ENCODE measurements around the gene CLCN3. TPM values are rescaled to one million over a fixed set of nuclear protein-coding genes. Genes with fewer than 3 reads are reported as not detected.
"Not testable (repeated sequence)": the region's sequence is repeated elsewhere in the genome, so short reads cannot be mapped to it uniquely, and the experiment has no call there.

Gene CLCN3
- total RNA-seq, 4 donors from 2014 or later: 43.7 to 58.5 (median 51.7) TPM

DNA sequence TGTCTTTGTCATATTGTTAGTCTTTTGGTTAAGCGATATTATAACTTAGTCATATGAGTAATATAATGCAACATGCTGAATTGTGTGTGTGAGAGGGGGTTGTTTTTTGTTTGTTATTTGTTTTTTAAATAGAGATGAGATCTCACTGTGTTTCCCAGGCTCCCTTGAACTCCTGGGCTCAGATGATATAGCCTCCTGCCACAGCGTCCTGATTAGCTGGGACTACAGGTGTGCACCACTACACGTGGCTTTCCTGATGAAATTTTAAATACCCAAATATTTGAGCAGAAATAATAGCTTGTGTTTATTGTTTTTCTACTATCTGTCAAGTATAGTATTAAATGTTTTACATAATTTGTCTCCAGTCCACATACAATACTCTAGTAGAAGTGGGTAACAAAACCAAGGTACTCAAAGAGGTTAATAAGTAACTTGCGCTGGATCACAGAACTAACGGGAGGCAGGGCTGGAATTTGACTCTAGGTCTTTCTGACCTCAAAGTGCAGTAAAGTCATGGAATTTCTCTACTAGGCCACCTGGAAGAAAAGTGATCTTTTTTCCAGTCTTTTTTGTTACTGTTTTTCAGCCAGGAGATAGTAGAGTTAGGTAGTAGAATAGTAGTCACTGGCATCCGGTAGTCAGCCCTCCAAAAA, 47.8 kb downstream of the CLCN3 start:
- Histone ChIP-seq H3K27ac (no peak overlapping the region), H3K9me3 (no peaks in the 10 kb centered on the region), H3K4me3 (no peak overlapping the region), H3K36me3 (no peaks in the 10 kb centered on the region), H3K4me1 (peaks cover 12% of the 10 kb centered on the region), H3K27me3 (no peaks in the 10 kb centered on the region)
- WGBS: 92% methylated on average over 6 of the region's 6 CpGs
- TF ChIP-seq EP300 (IDR thresholded peaks at IDR 0.05) (no peak), POLR2A (IDR thresholded peaks at IDR 0.05) (no peak), POLR2AphosphoS5 (IDR thresholded peaks at IDR 0.05) (no peak)
- TF ChIP-seq, protein P1, sequence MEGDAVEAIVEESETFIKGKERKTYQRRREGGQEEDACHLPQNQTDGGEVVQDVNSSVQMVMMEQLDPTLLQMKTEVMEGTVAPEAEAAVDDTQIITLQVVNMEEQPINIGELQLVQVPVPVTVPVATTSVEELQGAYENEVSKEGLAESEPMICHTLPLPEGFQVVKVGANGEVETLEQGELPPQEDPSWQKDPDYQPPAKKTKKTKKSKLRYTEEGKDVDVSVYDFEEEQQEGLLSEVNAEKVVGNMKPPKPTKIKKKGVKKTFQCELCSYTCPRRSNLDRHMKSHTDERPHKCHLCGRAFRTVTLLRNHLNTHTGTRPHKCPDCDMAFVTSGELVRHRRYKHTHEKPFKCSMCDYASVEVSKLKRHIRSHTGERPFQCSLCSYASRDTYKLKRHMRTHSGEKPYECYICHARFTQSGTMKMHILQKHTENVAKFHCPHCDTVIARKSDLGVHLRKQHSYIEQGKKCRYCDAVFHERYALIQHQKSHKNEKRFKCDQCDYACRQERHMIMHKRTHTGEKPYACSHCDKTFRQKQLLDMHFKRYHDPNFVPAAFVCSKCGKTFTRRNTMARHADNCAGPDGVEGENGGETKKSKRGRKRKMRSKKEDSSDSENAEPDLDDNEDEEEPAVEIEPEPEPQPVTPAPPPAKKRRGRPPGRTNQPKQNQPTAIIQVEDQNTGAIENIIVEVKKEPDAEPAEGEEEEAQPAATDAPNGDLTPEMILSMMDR (IDR thresholded peaks at IDR 0.05): no peak
- no peak for DNase-seq (ENCODE audit: low spot score in 2 of 2)

DNA sequence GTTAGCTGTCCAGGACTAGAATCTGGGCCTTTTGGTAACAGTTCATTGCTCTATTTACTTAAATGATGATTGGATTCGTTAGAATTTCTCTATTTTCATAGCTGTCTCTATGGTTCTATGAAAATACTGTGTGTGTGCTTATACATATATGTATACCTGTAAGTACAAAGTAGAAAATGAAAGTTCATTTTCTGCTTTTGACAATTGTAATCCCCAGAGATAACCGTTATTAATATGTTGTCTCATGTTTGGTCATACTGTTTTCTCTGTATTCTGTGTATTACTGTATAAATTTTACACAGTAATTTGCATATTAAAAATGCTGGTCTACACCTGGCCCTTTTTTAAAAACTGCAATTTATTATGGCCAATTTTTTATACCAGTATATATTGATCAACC, 55.4 kb downstream of the CLCN3 start:
- Histone ChIP-seq H3K4me3 (no peak overlapping the region), H3K36me3 (peaks cover 6% of the 10 kb centered on the region), H3K4me1 (no peaks in the 10 kb centered on the region), H3K9me3 (no peaks in the 10 kb centered on the region), H3K27me3 (no peaks in the 10 kb centered on the region), H3K27ac (no peak overlapping the region)
- 85% methylated on average over 2 of the region's 2 CpGs for WGBS
- no peak for DNase-seq (ENCODE audit: low spot score in 2 of 2)
- TF ChIP-seq EP300 (IDR thresholded peaks at IDR 0.05): no peak
- TF ChIP-seq POLR2A (IDR thresholded peaks at IDR 0.05): no peak
- TF ChIP-seq, protein P1 (IDR thresholded peaks at IDR 0.05): no peak
- no peak for TF ChIP-seq POLR2AphosphoS5 (IDR thresholded peaks at IDR 0.05)

DNA sequence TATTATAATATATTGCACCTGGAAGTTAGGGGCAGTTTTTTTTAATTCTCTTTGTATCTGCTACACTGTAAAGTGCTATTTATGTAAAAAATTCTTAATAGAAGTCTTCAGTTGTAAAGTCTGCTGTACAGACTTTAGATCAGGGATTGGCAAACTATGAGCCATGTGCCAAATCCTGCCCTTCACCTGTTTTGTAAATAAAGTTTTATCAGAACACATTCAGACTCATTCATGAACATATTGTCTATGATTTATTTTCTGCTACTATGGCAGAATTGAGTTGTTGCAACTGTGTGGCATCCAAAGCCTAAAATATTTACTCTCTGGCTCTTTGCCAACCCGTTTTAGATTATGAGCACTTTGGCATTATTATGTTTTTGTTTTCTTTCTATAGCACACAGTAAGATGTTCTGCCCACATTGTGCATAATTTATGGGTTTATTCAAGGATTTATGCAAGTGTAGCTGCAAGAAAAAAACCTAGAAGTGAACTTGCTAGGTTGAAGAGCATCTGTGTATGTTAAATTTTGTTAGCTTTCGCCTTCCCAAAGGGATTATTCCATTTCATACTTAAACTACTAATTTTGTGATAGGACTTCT, 56.9 kb downstream of the CLCN3 start:
- 63% methylated on average over 2 of the region's 2 CpGs for WGBS
- no peak for DNase-seq (ENCODE audit: low spot score in 2 of 2)

DNA sequence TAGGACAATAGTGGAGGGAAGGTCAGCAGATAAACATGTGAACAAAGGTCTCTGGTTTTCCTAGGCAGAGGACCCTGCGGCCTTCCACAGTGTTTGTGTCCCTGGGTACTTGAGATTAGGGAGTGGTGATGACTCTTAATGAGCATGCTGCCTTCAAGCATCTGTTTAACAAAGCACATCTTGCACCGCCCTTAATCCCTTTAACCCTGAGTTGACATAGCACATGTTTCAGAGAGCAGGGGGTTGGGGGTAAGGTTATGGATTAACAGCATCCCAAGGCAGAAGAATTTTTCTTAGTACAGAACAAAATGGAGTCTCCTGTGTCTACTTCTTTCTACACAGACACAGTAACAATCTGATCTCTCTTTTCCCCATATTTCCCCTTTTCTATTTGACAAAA, 58.1 kb downstream of the CLCN3 start:
- H3K27ac ChIP-seq; H3K9me3 ChIP-seq; H3K27me3 ChIP-seq; DNase-seq (ENCODE audit: low spot score in 2 of 2); H3K4me1 ChIP-seq; H3K4me3 ChIP-seq: not testable (repeated sequence)
- 71% methylated on average over 2 of the region's 2 CpGs for WGBS
- peaks cover 16% of the 10 kb centered on the region for H3K36me3 ChIP-seq

More for the DNA sequence above, 56.9 kb downstream of the CLCN3 start:
- H3K36me3 ChIP-seq: peaks cover 11% of the 10 kb centered on the region
- no peaks in the 10 kb centered on the region for H3K27me3 ChIP-seq
- H3K27ac ChIP-seq: no peak overlapping the region
- no peaks in the 10 kb centered on the region for H3K9me3 ChIP-seq
- H3K4me1 ChIP-seq: no peaks in the 10 kb centered on the region
- TF ChIP-seq POLR2AphosphoS5 (IDR thresholded peaks at IDR 0.05) (no peak), POLR2A (IDR thresholded peaks at IDR 0.05) (no peak), EP300 (IDR thresholded peaks at IDR 0.05) (no peak)
- TF ChIP-seq, protein P1 (IDR thresholded peaks at IDR 0.05): no peak
- H3K4me3 ChIP-seq: no peak overlapping the region

DNA sequence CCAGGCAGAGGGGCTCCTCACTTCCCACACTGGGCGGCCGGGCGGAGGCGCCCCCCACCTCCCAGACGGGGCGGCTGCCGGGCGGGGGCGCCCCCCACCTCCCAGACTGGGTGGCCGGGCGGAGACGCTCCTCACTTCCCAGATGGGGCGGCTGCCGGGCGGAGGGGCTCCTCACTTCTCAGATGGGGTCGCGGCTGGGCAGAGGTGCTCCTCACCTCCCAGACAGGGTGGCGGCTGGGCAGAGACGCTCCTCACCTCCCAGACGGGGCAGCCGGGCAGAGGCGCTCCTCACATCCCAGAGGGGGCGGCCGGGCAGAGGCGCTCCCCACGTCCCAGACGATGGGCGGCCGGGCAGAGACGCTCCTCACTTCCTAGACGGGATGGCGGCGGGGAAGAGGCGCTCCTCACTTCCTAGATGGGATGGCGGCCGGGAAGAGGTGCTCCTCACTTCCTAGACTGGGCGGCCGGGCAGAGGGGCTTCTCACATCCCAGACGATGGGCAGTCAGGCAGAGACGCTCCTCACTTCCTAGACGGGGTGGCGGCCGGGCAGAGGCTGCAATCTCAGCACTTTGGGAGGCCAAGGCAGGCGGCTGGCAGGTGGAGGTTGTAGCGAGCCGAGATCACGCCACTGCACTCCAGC, 58.7 kb downstream of the CLCN3 start:
- not testable (repeated sequence) for DNase-seq (ENCODE audit: low spot score in 2 of 2); H3K4me3 ChIP-seq; H3K4me1 ChIP-seq; H3K9me3 ChIP-seq; H3K27me3 ChIP-seq; H3K27ac ChIP-seq
- peaks cover 21% of the 10 kb centered on the region for H3K36me3 ChIP-seq
- WGBS: 98% methylated on average over 12 of the region's 47 CpGs

DNA sequence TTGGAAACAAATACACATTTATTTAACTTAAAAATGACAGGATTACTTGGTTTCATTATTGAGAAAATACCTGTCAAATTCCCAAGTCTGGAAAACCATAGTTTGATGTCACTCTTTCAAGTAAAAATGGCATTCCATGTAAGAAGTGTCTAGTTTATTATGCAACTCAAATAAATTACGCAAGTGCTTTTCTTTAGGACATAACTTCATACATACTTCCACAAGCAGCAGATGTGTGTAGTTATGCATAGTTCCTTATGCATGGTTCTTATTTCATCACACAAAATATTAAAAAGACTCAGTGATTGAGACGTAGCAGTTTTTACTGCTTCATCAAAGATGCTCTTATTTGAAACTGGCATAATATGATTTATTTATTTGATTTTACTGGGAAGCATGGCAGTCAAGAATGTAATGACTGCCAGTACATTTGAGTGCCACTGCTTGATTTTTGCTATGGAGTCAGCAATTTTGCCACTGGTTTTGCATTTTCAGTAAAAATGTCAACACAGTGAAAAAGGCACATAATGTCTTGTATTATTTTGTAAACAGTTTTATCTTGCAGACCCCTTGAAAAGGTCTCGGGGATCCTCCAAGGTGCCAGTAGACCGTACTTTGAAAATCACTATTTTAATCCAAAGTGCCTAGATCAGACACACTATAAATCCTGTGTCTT, 62.1 kb downstream of the CLCN3 start:
- H3K9me3 ChIP-seq: no peaks in the 10 kb centered on the region
- no peak overlapping the region for H3K4me3 ChIP-seq
- no peak for DNase-seq (ENCODE audit: low spot score in 2 of 2)
- no peaks in the 10 kb centered on the region for H3K4me1 ChIP-seq
- TF ChIP-seq POLR2AphosphoS5 (IDR thresholded peaks at IDR 0.05): no peak
- TF ChIP-seq, protein P1 (IDR thresholded peaks at IDR 0.05): no peak
- no peak for TF ChIP-seq EP300 (IDR thresholded peaks at IDR 0.05)
- no peak for TF ChIP-seq POLR2A (IDR thresholded peaks at IDR 0.05)
- peaks cover 22% of the 10 kb centered on the region for H3K36me3 ChIP-seq
- WGBS: 92% methylated on average over 4 of the region's 4 CpGs
- no peak overlapping the region for H3K27ac ChIP-seq
- H3K27me3 ChIP-seq: no peaks in the 10 kb centered on the region
